Measurements from ENCODE around the gene TRIM7. TPM values are rescaled to one million over a fixed set of nuclear protein-coding genes. Genes with fewer than 3 reads are reported as not detected.
"Not testable (repeated sequence)": the region's sequence is repeated elsewhere in the genome, so short reads cannot be mapped to it uniquely, and the experiment has no call there.

The TRIM7 gene
- total and polyA plus RNA-seq, 8 donors, result 1.9 to 11.1 (median 3.1) TPM

DNA sequence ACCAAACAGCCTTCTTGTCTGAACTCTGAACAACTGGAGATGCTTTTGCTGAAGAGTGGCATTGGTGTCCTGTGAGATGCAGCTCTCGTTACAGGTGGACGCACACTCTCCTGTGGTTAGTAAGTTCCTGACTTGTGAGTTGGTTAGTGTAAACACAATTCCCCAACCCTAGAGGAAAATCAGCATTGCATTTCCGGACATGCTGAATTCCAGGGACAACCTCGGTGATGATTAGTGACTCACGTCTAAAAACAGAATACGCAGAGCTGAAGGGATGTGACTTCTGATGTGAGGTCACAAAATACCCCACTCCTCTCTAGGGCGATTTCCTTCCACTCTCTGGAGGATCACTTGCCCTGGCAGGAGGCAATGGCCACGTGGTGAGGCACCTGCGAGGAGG is 52.6 kb downstream of the TRIM7 start:
- H3K4me3 ChIP-seq, result no peak overlapping the region
- DNase-seq (no peak), FAIRE-seq (no peak), ATAC-seq (no peak)
- no peak overlapping the region for H3K27ac ChIP-seq
- H3K9me3 ChIP-seq, result no peaks in the 10 kb centered on the region
- H3K27me3 ChIP-seq, result no peaks in the 10 kb centered on the region
- no peaks in the 10 kb centered on the region for H3K36me3 ChIP-seq
- H3K4me1 ChIP-seq, result no peaks in the 10 kb centered on the region
- TF ChIP-seq, protein P1, sequence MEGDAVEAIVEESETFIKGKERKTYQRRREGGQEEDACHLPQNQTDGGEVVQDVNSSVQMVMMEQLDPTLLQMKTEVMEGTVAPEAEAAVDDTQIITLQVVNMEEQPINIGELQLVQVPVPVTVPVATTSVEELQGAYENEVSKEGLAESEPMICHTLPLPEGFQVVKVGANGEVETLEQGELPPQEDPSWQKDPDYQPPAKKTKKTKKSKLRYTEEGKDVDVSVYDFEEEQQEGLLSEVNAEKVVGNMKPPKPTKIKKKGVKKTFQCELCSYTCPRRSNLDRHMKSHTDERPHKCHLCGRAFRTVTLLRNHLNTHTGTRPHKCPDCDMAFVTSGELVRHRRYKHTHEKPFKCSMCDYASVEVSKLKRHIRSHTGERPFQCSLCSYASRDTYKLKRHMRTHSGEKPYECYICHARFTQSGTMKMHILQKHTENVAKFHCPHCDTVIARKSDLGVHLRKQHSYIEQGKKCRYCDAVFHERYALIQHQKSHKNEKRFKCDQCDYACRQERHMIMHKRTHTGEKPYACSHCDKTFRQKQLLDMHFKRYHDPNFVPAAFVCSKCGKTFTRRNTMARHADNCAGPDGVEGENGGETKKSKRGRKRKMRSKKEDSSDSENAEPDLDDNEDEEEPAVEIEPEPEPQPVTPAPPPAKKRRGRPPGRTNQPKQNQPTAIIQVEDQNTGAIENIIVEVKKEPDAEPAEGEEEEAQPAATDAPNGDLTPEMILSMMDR (IDR thresholded peaks at IDR 0.05), result no peak
- WGBS, 2 donors, result 67% methylated on average over 9 of the region's 9 CpGs
- intact Hi-C loops (cut with DNase I), result loop anchor here in 1 of 3 donors (10.0 kb wide), 2 partner anchors 288 to 368 kb away; partner anchors contain the start of gene ZFP62

DNA sequence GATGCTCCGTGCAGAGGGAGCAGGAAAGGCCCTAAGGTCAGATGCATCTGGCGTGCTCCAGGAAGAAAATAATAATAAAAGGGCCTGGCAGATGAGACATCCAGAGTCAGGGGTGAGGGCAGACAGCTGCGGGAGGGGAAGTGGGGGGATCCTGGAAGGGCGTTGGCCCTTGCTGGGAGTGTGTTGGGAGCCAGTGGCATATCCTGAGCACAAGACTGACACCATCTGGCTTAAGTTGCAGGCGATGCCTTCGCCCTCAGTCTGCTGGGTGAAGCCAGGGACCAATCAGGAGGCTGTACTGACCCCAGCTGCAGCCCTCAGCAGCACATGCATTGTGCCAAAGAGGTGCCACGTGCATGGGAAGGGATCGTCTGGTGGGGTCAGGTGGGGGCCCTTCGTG is 53.9 kb downstream of the TRIM7 start:
- no peak for FAIRE-seq
- ATAC-seq, result no peak
- Histone ChIP-seq H3K9me3 (no peaks in the 10 kb centered on the region), H3K4me3 (no peak overlapping the region), H3K27me3 (peaks cover 0 to 4% (median 0%) of the 10 kb centered on the region in 4 donors), H3K36me3 (no peaks in the 10 kb centered on the region), H3K4me1 (no peaks in the 10 kb centered on the region), H3K27ac (no peak overlapping the region)
- 19 to 23% methylated on average over 9 of the region's 9 CpGs for WGBS, 2 donors
- intact Hi-C loops (cut with DNase I), result loop anchor here in 1 of 3 donors (10.0 kb wide), 2 partner anchors 286 to 366 kb away; partner anchors contain the start of gene ZFP62
- TF ChIP-seq, protein P1 (IDR thresholded peaks at IDR 0.05), result no peak
- no peak for DNase-seq

DNA sequence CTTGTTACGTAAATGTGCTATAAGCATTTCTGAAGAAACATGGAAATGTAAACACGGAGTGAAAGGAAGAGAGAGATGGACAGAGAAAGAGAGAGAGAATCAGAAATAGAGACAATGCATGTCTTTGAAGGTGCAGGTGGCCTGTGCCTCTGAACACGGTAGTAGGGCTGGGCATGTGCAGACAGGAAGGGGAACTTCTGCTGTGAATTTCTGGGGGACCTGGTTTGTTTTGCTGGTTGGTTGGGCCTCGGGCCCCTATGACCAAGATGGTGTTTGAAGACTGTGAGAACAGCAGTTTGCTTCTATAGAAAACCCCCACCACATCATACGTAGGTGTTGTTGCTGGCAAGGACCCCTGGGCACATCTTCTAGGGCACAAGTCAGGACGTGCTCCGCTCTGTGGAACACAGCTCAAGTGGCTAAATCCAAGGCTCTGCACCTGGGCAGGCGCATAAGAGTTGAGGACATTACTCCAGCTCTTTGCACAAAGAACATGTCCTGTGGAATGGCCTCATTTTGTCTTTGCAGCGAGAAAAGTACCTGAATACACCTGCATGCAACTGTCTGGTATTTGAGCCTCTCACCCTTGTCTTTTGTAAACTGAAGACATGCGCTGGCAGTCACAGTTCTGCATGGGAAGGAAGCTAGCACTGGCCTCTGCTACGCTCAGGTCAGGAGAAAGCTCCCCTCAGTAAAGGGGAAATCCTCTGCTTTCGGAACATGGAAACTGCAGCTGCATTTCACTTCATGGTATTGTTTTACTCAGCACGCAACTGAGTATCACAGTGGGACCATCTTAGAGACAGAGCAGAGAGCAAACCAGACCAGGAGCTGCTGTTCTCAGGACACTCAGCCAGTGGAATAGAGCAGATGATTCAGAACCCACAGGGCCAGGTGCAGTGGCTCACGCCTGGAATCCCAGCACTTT is 54.9 kb downstream of the TRIM7 start:
- DNase-seq (no peak), FAIRE-seq (no peak), ATAC-seq (no peak)
- no peak overlapping the region for H3K4me3 ChIP-seq
- no peaks in the 10 kb centered on the region for H3K9me3 ChIP-seq
- H3K4me1 ChIP-seq, result no peaks in the 10 kb centered on the region
- intact Hi-C loops (cut with DNase I), result loop anchor here in 1 of 3 donors (10.0 kb wide), 2 partner anchors 285 to 365 kb away; partner anchors contain the start of gene ZFP62
- TF ChIP-seq, protein P1 (IDR thresholded peaks at IDR 0.05), result no peak
- peaks cover 0 to 6% (median 0%) of the 10 kb centered on the region in 4 donors for H3K27me3 ChIP-seq
- no peaks in the 10 kb centered on the region for H3K36me3 ChIP-seq
- no peak overlapping the region for H3K27ac ChIP-seq
- WGBS, 2 donors, result 69 to 77% methylated on average over 14 of the region's 14 CpGs

DNA sequence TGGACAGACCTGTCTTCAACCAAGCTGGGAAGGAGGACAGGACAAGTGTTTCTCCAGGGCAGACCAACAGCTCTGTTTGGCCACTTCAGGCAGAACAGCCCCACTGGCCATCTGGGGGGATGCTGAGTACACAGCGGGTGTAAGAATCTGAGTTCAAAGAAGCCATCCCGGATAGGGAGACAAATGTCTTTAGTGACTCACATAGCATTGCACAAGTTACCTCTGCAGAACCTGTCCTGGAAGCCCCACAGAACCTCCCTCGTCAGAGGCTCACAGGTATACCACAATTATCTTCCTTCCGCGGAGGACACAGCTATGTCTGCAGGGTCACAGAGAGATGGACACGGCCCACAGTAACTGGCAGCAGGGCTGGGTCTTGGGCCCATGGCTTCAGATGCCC is 55.6 kb downstream of the TRIM7 start:
- Histone ChIP-seq H3K9me3 (no peaks in the 10 kb centered on the region), H3K36me3 (no peaks in the 10 kb centered on the region), H3K4me1 (no peaks in the 10 kb centered on the region), H3K27me3 (peaks cover 0 to 9% (median 0%) of the 10 kb centered on the region in 4 donors), H3K4me3 (no peak overlapping the region), H3K27ac (no peak overlapping the region)
- intact Hi-C loops (cut with DNase I), result no loop called here
- TF ChIP-seq, protein P1 (IDR thresholded peaks at IDR 0.05), result no peak
- no peak for FAIRE-seq
- 67 to 75% methylated on average over 6 of the region's 6 CpGs for WGBS, 2 donors
- DNase-seq, result no peak
- no peak for ATAC-seq

DNA sequence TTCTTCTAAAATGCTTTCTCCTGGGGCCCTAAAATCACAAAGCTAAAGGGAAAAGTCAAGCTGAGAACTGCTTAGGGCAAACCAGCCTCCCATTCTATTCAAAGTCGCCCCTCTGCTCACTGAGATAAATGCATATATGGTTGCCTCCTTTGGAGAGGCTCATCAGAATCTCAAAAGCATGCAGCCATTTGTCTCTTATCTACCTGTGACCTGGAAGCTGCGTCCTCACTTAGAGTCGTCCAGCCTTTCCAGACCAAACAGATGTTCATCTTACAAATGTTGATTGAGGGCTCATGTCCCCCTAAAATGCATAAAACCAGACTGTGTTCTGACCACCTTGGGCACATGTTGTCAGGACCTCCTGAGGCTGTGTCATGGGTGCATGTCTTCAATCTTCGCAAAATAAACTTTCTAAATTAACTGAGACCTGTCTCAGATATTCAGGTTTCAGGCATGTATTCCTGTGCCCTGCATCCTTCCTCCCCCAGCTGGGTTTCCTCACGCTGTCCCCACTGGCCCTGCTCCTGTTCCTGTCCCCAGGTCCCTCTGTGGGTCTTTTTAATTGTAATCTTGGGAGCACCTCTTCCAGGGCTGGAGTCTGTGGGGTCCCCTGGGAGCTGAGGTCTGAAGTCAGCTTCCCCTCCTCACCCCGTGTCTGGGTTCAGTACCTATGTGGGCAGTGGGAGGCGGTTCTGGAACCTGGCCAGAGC is 57.9 kb downstream of the TRIM7 start, which contains the start of gene OR2V2:
OR2V2 (plus strand) TSS at position 660 of the 710 bp plus-strand sequence. CDS start 7,357 bp downstream, outside the sequence.
- H3K36me3 ChIP-seq; intact Hi-C loops (cut with DNase I); DNase-seq; H3K4me1 ChIP-seq; H3K9me3 ChIP-seq; H3K27ac ChIP-seq; ATAC-seq; FAIRE-seq; H3K4me3 ChIP-seq: not testable (repeated sequence)
- 29 to 37% methylated on average over 6 to 7 of the region's 7 CpGs for WGBS, 2 donors
- H3K27me3 ChIP-seq, result peaks cover 0 to 13% (median 0%) of the 10 kb centered on the region in 4 donors
